ENCODE data around the gene HOXC9. TPM values are rescaled to one million over a fixed set of nuclear protein-coding genes. Genes with fewer than 3 reads are reported as not detected.

The HOXC9 gene
- total and polyA plus RNA-seq, 9 of the 15 experiments (the other 6 are each of a cell fraction or from before 2014, with no cell fraction given), result 1.1 to 10.5 (median 9.3) TPM

DNA sequence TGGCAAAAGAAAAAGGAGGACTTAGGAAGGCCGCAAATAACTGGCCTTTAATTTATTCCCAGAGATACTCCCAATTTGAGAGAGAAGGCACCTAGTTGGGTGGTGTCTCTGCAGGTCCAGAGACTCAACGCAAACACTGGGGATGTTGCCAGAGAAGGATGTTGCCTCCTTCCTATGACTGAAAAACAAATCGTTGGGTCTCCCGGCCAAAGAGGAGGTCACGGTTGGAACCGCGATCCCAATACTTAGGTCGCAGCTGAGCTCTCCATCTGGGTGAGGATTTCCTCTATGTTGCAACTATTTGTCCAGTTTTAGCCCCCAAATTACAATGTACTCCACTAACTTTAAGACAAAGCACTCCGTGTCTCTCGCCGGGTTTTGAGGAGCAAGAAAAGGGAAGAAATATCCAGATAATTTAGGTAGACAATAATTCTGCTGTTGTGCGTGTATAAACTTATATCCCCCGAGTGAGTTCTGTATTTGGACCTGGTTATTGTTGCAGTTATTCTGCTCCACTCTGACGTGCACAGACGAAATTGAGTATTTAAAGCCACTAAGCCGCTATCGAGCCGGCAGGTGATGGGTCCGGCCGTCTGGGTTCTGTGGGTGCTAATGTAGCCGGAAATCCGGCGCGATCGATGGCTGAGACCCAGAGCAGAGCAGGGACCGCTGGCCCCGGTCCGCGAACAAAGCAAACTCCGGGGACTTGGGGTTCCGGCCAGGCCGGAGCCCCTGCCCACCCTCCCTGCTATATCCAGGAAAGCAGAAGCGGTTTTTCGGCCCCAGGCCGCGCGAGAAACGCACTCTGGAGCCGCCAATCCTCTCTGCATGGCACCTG, 39.6 kb upstream of the HOXC9 start:
- Histone ChIP-seq H3K9me3 (replicated peaks; ENCODE audit: control insufficient read depth, insufficient read depth, low read depth, low read length) (no peaks in the 10 kb centered on the region), H3K27me3 (ENCODE audit: control insufficient read depth in 2 of 2, insufficient read depth in 2 of 2, low read length in 2 of 2) (peaks cover 64 to 79% of the 10 kb centered on the region in 2 experiments), H2AFZ (ENCODE audit: low read depth, low read length) (no peak overlapping the region), H3K36me3 (ENCODE audit: control insufficient read depth, insufficient read depth, low read length) (no peaks in the 10 kb centered on the region), H3K79me2 (ENCODE audit: control insufficient read depth, insufficient read depth, low read length) (no peaks in the 10 kb centered on the region), H3K9ac (ENCODE audit: insufficient read depth in 1 of 2, low read depth in 2 of 2, low read length in 2 of 2) (no peak overlapping the region), H3K4me1 (replicated peaks in 1 of 2; ENCODE audit: control insufficient read depth in 2 of 2, insufficient read depth in 2 of 2, low read length in 2 of 2) (peaks cover 0 to 18% of the 10 kb centered on the region in 2 experiments; a peak in 4 of 5 replicates), H3K4me3 (no peak overlapping the region), H3K9me1 (ENCODE audit: control insufficient read depth, insufficient read depth, low read length) (no peaks in the 10 kb centered on the region), H3K27ac (ENCODE audit: extremely low read depth, low read depth, low read length) (no peak overlapping the region), H4K20me1 (replicated peaks; ENCODE audit: control insufficient read depth, insufficient read depth, low read length) (0 out of 2 replicates have a peak, but pooled peaks cover 19% of the 10 kb centered on the region), H3K4me2 (ENCODE audit: insufficient read depth, low read length) (no peak overlapping the region)
- TF ChIP-seq, protein P1, sequence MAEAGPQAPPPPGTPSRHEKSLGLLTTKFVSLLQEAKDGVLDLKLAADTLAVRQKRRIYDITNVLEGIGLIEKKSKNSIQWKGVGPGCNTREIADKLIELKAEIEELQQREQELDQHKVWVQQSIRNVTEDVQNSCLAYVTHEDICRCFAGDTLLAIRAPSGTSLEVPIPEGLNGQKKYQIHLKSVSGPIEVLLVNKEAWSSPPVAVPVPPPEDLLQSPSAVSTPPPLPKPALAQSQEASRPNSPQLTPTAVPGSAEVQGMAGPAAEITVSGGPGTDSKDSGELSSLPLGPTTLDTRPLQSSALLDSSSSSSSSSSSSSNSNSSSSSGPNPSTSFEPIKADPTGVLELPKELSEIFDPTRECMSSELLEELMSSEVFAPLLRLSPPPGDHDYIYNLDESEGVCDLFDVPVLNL (CRISPR knock-in tag; IDR thresholded peaks at IDR 0.05; ENCODE audit: low read depth), result no peak
- TF ChIP-seq NBN (IDR thresholded peaks at IDR 0.05; ENCODE audit: low read depth), result no peak
- no peak for TF ChIP-seq THRAP3 (IDR thresholded peaks at IDR 0.05; ENCODE audit: borderline replicate concordance)
- no peak for TF ChIP-seq ZNF124 (CRISPR knock-in tag; IDR thresholded peaks at IDR 0.05)
- TF ChIP-seq CBX3 (IDR thresholded peaks at IDR 0.05; ENCODE audit: borderline replicate concordance in 1 of 2, low read length in 2 of 2), result no peak
- TF ChIP-seq GTF2E2 (tag; IDR thresholded peaks at IDR 0.05), result no peak
- no peak for TF ChIP-seq TCF7 (IDR thresholded peaks at IDR 0.05; ENCODE audit: borderline replicate concordance)
- no peak for TF ChIP-seq SMARCB1 (IDR thresholded peaks at IDR 0.05; ENCODE audit: insufficient read length, low read depth)
- 25% methylated on average over 34 of the region's 39 CpGs for WGBS (ENCODE audit: insufficient coverage, low coverage, missing lambda C conversion rate)
- CTCF ChIA-PET (ENCODE audit: low intra/inter-chr PET ratio), result no interaction called here
- in situ Hi-C loops (cut with MboI), result no loop called here
- no peak for FAIRE-seq
- POLR2A ChIA-PET, result interaction anchor here (0.6 to 1.0 kb wide), 2 partner anchors 31 to 104 kb away, joined by 3 to 4 read pairs; no protein-coding TSS in a partner anchor
- intact Hi-C loops (cut with micrococcal nuclease), result no loop called here
- BruUV-seq (replicated peaks), result no TSS peak
- DNase-seq (ENCODE audit: extremely low read depth in 1 of 4, low spot score in 3 of 4), result no peak
- no peak for ATAC-seq
